ENCODE measurements around the gene RASSF10. TPM values are rescaled to one million over a fixed set of nuclear protein-coding genes. Genes with fewer than 3 reads are reported as not detected.

Gene RASSF10
- polyA plus RNA-seq, 1 of the 3 experiments (the other 2 are of a cell fraction), result not detected

DNA sequence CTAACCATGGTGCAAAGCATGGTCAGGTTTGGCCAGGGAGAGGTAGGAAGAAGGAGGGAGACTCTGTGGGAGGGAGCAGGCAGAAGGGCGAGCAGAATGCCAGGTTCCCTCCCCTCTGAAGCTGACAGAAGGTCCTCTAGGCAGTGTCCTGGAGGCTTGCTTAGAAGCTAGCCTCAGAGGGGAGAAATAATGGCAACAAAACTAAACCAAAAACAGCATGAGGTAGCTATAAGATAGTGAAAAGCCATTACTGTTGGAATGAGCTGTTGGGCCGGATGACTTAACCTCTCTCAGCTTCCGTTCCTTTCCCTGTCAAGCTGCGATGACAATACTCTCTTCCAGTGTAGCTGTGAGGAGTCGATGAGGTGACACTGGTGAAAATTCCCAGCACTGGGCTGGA is 36.6 kb downstream of the RASSF10 start (continued):
- TF ChIP-seq, protein P1, sequence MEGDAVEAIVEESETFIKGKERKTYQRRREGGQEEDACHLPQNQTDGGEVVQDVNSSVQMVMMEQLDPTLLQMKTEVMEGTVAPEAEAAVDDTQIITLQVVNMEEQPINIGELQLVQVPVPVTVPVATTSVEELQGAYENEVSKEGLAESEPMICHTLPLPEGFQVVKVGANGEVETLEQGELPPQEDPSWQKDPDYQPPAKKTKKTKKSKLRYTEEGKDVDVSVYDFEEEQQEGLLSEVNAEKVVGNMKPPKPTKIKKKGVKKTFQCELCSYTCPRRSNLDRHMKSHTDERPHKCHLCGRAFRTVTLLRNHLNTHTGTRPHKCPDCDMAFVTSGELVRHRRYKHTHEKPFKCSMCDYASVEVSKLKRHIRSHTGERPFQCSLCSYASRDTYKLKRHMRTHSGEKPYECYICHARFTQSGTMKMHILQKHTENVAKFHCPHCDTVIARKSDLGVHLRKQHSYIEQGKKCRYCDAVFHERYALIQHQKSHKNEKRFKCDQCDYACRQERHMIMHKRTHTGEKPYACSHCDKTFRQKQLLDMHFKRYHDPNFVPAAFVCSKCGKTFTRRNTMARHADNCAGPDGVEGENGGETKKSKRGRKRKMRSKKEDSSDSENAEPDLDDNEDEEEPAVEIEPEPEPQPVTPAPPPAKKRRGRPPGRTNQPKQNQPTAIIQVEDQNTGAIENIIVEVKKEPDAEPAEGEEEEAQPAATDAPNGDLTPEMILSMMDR (IDR thresholded peaks at IDR 0.05), result no peak
- no peak for TF ChIP-seq NRF1 (IDR thresholded peaks at IDR 0.05; ENCODE audit: low read depth, low read length)

DNA sequence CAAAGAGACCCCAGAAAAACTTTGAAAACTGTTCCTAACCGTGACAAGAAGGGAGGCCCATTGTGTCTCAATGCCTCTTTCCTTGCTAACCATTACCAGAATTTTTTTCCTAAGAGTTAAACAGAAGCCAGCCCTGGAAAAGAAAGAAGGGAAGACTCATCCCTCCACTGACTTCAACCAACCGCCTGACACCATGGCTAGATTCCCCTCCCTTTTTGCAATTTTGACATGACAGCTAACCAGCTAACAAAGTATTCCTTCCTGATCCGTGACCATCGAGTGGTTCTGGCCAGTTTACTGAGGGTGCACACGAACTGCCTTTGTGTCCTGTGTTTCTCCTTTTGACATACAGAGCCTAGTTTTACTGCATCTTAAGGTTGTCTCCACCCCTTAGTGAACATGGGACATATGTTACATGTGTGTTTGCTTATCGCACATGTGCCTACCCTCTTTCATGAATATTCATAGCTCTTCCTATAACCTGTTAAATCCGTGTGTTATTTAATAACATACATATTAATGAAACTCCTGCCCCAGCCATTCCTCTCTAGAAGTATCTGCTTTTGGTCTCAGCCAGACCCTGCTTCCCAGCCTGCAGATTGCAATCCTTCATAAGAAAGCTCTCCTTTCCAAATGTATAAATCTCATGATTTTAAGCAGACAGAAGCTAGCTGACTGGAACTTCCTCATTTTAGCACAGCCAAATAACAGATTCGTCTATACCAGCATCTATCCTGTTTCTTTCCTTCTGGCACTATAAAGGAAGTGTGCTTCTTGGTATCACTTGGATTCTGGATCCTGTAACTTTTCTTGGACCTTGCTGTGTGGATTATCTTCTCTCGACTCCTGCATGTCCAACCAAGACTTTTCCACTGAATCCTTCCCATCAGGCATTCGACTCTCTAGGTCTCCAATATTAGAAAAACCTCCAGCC is 37.8 kb downstream of the RASSF10 start:
- H3K4me2 ChIP-seq, result no peak overlapping the region
- H3K9ac ChIP-seq, result no peak overlapping the region
- POLR2A ChIA-PET, result no interaction called here
- H3K27ac ChIP-seq (ENCODE audit: low read depth in 2 of 2, low read length in 1 of 2), result no peak overlapping the region
- H3F3A ChIP-seq (replicated peaks; ENCODE audit: insufficient read depth), result no peaks in the 10 kb centered on the region
- no peak overlapping the region for H3K4me3 ChIP-seq (ENCODE audit: low read depth in 2 of 2, low read length in 1 of 2)
- CTCF ChIA-PET, result no interaction called here
- H4K20me1 ChIP-seq (ENCODE audit: insufficient read depth), result no peaks in the 10 kb centered on the region
- 43% methylated on average over 10 of the region's 10 CpGs for WGBS (ENCODE audit: low lambda C conversion rate)
- H2AFZ ChIP-seq (ENCODE audit: low read depth), result no peak overlapping the region
- TF ChIP-seq SIN3A (IDR thresholded peaks at IDR 0.05; ENCODE audit: borderline replicate concordance, low read depth, low read length), result no peak
- no peak for TF ChIP-seq GATA2 (CRISPR knock-in tag; IDR thresholded peaks at IDR 0.05)
- TF ChIP-seq, protein P2, sequence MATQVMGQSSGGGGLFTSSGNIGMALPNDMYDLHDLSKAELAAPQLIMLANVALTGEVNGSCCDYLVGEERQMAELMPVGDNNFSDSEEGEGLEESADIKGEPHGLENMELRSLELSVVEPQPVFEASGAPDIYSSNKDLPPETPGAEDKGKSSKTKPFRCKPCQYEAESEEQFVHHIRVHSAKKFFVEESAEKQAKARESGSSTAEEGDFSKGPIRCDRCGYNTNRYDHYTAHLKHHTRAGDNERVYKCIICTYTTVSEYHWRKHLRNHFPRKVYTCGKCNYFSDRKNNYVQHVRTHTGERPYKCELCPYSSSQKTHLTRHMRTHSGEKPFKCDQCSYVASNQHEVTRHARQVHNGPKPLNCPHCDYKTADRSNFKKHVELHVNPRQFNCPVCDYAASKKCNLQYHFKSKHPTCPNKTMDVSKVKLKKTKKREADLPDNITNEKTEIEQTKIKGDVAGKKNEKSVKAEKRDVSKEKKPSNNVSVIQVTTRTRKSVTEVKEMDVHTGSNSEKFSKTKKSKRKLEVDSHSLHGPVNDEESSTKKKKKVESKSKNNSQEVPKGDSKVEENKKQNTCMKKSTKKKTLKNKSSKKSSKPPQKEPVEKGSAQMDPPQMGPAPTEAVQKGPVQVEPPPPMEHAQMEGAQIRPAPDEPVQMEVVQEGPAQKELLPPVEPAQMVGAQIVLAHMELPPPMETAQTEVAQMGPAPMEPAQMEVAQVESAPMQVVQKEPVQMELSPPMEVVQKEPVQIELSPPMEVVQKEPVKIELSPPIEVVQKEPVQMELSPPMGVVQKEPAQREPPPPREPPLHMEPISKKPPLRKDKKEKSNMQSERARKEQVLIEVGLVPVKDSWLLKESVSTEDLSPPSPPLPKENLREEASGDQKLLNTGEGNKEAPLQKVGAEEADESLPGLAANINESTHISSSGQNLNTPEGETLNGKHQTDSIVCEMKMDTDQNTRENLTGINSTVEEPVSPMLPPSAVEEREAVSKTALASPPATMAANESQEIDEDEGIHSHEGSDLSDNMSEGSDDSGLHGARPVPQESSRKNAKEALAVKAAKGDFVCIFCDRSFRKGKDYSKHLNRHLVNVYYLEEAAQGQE (IDR thresholded peaks at IDR 0.05; ENCODE audit: low read depth, low read length), result no peak
- TF ChIP-seq NRF1 (IDR thresholded peaks at IDR 0.05; ENCODE audit: low read depth, low read length), result no peak
- TF ChIP-seq TCF12 (IDR thresholded peaks at IDR 0.05), result no peak
- TF ChIP-seq, protein P3, sequence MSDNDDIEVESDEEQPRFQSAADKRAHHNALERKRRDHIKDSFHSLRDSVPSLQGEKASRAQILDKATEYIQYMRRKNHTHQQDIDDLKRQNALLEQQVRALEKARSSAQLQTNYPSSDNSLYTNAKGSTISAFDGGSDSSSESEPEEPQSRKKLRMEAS (IDR thresholded peaks at IDR 0.05; ENCODE audit: low read depth), result no peak
- no peak for TF ChIP-seq NFIC (IDR thresholded peaks at IDR 0.05; ENCODE audit: borderline replicate concordance)
- no peak for TF ChIP-seq SMC3 (IDR thresholded peaks at IDR 0.05; ENCODE audit: low read depth, low read length)
- no peak for TF ChIP-seq CHD2 (IDR thresholded peaks at IDR 0.05; ENCODE audit: low read length, partially characterized antibody)
- no peak for TF ChIP-seq GABPA (IDR thresholded peaks at IDR 0.05; ENCODE audit: low read depth)
- no peak for TF ChIP-seq RAD21 (IDR thresholded peaks at IDR 0.05; ENCODE audit: low read length)
- TF ChIP-seq POLR2AphosphoS5 (IDR thresholded peaks at IDR 0.05; ENCODE audit: low read depth, low read length), result no peak
- TF ChIP-seq, protein P1 (IDR thresholded peaks at IDR 0.05), result no peak
- no peak for TF ChIP-seq ELF1 (IDR thresholded peaks at IDR 0.05)
- TF ChIP-seq RCOR1 (IDR thresholded peaks at IDR 0.05; ENCODE audit: low read length), result no peak
- TF ChIP-seq FOXM1 (IDR thresholded peaks at IDR 0.05; ENCODE audit: low read depth), result no peak
- TF ChIP-seq, protein P4, sequence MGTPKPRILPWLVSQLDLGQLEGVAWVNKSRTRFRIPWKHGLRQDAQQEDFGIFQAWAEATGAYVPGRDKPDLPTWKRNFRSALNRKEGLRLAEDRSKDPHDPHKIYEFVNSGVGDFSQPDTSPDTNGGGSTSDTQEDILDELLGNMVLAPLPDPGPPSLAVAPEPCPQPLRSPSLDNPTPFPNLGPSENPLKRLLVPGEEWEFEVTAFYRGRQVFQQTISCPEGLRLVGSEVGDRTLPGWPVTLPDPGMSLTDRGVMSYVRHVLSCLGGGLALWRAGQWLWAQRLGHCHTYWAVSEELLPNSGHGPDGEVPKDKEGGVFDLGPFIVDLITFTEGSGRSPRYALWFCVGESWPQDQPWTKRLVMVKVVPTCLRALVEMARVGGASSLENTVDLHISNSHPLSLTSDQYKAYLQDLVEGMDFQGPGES (IDR thresholded peaks at IDR 0.05; ENCODE audit: low read depth, low read length), result no peak
- H3K79me2 ChIP-seq (ENCODE audit: insufficient read depth), result no peaks in the 10 kb centered on the region
- H3K27me3 ChIP-seq (ENCODE audit: insufficient read depth), result peaks cover 11% of the 10 kb centered on the region; the same call in 1 of the 2 replicates
- no peak for DNase-seq
- no peaks in the 10 kb centered on the region for H3K9me3 ChIP-seq
- H3K36me3 ChIP-seq (replicated peaks in 1 of 2; ENCODE audit: control insufficient read depth in 1 of 2, insufficient read depth in 2 of 2, low read length in 1 of 2), result no peaks in the 10 kb centered on the region
- no peaks in the 10 kb centered on the region for H3K9me2 ChIP-seq
- no peaks in the 10 kb centered on the region for H3K4me1 ChIP-seq (ENCODE audit: control insufficient read depth in 1 of 2, insufficient read depth in 2 of 2, low read depth in 1 of 2, low read length in 1 of 2)

Data from SK-N-SH (cell line).